ENCODE results near the gene PTPRCAP.

DNA sequence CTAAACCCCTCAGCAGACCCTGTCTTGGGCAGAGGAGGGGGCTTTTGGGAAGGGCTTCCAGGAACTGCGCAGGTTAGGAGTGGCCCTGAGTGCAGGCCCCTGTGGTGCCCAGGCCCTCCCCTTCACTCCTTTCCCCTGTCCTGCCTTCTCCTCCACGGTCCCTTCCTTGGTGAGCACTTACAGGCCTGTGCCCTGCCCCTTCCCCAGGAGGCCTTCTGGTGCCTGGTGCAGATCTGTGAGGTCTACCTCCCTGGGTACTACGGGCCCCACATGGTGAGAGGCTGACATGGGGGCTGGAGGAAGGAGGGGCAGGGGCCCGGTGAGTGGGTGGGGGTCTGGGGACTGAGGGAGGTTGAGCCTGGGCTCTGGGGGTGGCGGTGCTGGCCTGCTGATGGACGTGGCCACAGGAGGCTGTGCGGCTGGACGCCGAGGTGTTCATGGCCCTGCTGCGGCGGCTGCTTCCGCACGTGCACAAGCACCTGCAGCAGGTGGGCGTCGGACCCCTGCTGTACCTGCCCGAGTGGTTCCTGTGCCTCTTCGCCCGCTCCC, 31.0 kb downstream of the PTPRCAP start:
- TF ChIP-seq POLR2AphosphoS5 (IDR thresholded peaks at IDR 0.05; ENCODE audit: borderline replicate concordance, low read depth, low read length): no peak
- TF ChIP-seq EZH2 (IDR thresholded peaks at IDR 0.05): no peak

All from SK-N-MC (cell line).